Tibial artery (tissue), 4 donors: ENCODE results near the gene ARFGEF3.

Source experiments
- DNase-seq, 2 donors: peaks; one replicate each; pipeline ENCODE4 v3.0.0-alpha.2; 2019
- H3K27ac ChIP-seq, 2 donors: fragments of 200-600 bp; sonication (generic) in 1 of 2; 1 replicate in 1 of 2; 2 replicates in 1 of 2; pipeline ENCODE4 v1.5.1; 2018 to 2019; ENCODE audit warnings: mild to moderate bottlenecking in 1 of 2
- H3K27me3 ChIP-seq, 2 donors: fragments of 200-600 bp; sonication (generic) in 1 of 2; one replicate each; pipeline versions ENCODE4 v1.5.1 to v1.6.0; 2016 to 2019
- H3K36me3 ChIP-seq, 3 donors: fragments of 200-600 bp; sonication (generic) in 2 of 3; one replicate each; pipeline ENCODE4 v1.5.1; 2016 to 2019; ENCODE audit warnings: mild to moderate bottlenecking in 2 of 3
- H3K4me1 ChIP-seq, 4 donors: fragments of 200-600 bp; sonication (generic) in 2 of 4; 1 replicate in 3 of 4; 2 replicates in 1 of 4; pipeline ENCODE4 v1.5.1; 2016 to 2019
- H3K4me3 ChIP-seq, 2 donors: fragments of 200-600 bp; sonication (generic) in 1 of 2; 1 replicate in 1 of 2; 2 replicates in 1 of 2; pipeline ENCODE4 v1.5.1; 2018 to 2019; ENCODE audit warnings: mild to moderate bottlenecking in 2 of 2
- H3K9me3 ChIP-seq, 3 donors: fragments of 200-600 bp; sonication (generic) in 1 of 3; one replicate each; pipeline ENCODE4 v1.5.1; 2016 to 2019
- CTCF ChIP-seq, 2 experiments: fragments of 200-600 bp in 1 of 2; fragments of 450-650 bp in 1 of 2; IDR thresholded peaks; one replicate each; pipeline ENCODE4 v1.5.1; 2017 to 2019; ENCODE audit warnings: antibody characterized with exemption in 2 of 2, mild to moderate bottlenecking in 1 of 2, moderate library complexity in 1 of 2
- intact Hi-C: fragments of 100-400 bp; cut with DNase I; formaldehyde crosslinking; loops from one replicate; pipeline ENCODE4 v1.15.0; 2023; ENCODE audit warnings: low total_unique reads

Gene ARFGEF3

DNA sequence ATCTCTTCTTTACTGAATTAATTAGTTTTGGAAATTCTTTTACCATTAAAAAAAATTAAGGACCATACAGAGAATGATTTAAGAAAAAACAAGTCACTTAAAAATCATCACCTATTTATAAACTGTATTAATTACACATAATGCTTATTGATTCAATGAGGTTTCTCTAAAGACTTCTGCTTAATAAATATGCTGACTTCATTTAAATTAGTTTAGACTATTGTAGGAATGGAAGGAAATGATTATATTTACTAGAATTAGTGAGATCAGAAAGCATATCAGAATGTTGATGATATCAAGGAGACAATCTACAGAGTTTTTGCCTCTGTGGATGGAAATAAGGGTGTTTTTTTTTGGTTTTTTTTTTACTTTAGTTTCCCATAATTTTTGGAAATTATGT is 181.4 kb downstream of the ARFGEF3 start:
- H3K9me3 ChIP-seq = no peaks in the 10 kb centered on the region

DNA sequence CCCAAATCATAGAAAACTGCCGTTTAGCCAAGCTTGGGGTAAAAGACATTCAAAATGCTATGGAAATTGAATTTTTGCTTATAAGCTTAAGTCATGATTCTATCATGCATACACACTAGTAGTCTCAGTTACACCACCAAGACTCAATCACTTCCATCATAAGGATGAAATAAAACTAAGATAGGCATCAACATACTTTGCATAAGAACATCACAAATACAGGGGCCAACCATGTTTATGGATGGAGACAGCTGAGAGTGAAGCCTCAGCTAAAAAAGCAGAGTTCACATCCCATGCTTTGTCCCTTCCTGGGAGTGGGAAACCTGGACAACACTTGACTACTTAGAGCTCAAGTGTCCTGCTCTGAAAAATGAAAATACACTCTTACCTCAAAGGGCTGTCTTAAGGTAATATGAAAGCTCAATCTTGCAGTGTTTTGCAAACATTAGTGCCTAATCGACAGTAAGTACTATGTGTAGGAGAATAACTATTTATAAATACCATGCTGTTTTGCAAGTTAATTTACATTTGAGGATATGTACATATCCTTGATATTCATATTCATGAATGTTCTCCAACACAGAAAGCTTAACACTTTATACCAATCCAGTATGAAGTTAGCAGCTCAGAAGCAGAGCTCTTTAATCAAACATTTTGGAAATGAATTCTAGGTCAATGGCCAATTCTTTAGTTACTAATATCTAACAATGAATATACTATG is 184.0 kb downstream of the ARFGEF3 start:
- DNase-seq = no peak
- Histone ChIP-seq H3K36me3 (no peaks in the 10 kb centered on the region), H3K9me3 (no peaks in the 10 kb centered on the region), H3K27ac (no peak overlapping the region), H3K4me3 (no peak overlapping the region), H3K27me3 (no peaks in the 10 kb centered on the region), H3K4me1 (no peaks in the 10 kb centered on the region)
- TF ChIP-seq CTCF (IDR thresholded peaks at IDR 0.05) = no peak
- intact Hi-C loops = no loop called here

More for the DNA sequence above, 181.4 kb downstream of the ARFGEF3 start:
- no peak overlapping the region for H3K27ac ChIP-seq
- intact Hi-C loops = no loop called here
- H3K36me3 ChIP-seq = no peaks in the 10 kb centered on the region
- DNase-seq = no peak
- no peaks in the 10 kb centered on the region for H3K4me1 ChIP-seq
- no peaks in the 10 kb centered on the region for H3K27me3 ChIP-seq
- H3K4me3 ChIP-seq = no peak overlapping the region
- TF ChIP-seq CTCF (IDR thresholded peaks at IDR 0.05) = no peak

GRCh38 chr6:138346302-138347195 is 184.8 kb downstream of the ARFGEF3 start:
- Histone ChIP-seq H3K27ac (no peak overlapping the region), H3K4me1 (no peaks in the 10 kb centered on the region), H3K27me3 (no peaks in the 10 kb centered on the region), H3K9me3 (no peaks in the 10 kb centered on the region), H3K36me3 (no peaks in the 10 kb centered on the region), H3K4me3 (no peak overlapping the region)
- intact Hi-C loops = no loop called here
- no peak for DNase-seq
- TF ChIP-seq CTCF (IDR thresholded peaks at IDR 0.05) = no peak

DNA sequence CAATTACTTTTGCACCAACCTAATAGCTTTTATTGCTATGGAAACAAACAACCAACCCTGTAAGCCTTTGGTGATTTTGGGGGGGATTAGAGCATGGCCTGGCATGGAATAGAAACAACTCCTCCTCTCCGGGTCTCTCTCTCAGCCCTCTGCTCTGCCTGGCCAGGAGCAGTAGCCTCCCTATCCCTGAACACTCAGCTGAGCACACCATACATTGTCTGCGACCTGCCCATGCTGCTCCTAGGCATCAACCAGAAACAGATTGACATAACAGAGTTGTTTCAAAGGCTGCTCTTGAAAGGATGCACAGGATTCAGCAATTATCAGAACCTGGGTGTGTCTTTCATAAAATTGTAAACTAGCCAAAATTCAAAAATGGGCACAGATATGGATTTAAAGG is 186.1 kb downstream of the ARFGEF3 start:
- Histone ChIP-seq H3K4me3 (no peak overlapping the region), H3K4me1 (no peaks in the 10 kb centered on the region), H3K9me3 (no peaks in the 10 kb centered on the region), H3K36me3 (no peaks in the 10 kb centered on the region), H3K27ac (no peak overlapping the region), H3K27me3 (no peaks in the 10 kb centered on the region)
- DNase-seq = no peak
- no peak for TF ChIP-seq CTCF (IDR thresholded peaks at IDR 0.05)
- intact Hi-C loops = no loop called here

DNA sequence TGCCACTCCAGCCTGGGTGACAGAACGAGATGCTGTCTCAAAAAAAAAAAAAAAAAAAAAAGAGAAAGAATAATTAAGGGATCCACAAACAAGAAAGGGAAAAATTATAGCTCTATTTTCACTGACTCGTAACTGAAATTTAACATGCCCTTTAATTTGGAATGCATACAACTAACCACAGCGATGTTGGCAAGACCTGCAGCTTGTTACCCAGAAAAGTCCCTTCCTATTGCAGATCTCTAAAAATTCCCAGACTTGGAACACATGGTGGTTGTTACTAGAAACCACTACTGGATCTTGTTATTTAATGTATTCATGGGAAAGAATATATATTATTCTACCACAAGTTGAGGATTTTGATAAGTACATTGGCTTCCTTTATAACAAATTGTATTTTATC is 188.2 kb downstream of the ARFGEF3 start:
- Histone ChIP-seq H3K4me1 (no peaks in the 10 kb centered on the region), H3K9me3 (no peaks in the 10 kb centered on the region), H3K36me3 (no peaks in the 10 kb centered on the region), H3K27me3 (no peaks in the 10 kb centered on the region), H3K27ac (no peak overlapping the region), H3K4me3 (no peak overlapping the region)
- DNase-seq = no peak
- TF ChIP-seq CTCF (IDR thresholded peaks at IDR 0.05) = no peak
- intact Hi-C loops = no loop called here
